ENCODE results near the gene ZNF418.

DNA sequence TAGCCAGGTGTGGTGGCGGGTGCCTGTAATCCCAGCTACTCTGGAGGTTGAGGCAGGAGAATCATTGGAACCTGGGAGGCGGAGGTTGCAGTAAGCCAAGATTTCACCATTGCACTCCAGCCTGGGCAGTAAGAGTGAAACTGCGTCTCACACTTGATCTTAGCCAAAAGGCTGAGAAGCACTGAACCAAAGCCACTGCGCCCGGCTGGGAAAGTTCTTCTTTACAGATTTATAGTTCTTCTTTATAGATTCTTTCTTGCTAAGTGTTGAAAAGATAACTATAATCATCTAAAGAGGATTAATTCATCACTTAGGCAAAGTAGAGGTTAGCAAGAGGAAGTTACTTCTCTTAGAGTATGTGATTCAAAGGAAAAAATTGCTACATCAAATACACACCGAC is 29.9 kb downstream of the ZNF418 start:
- no peak for TF ChIP-seq POLR2A (IDR thresholded peaks at IDR 0.05)
- TF ChIP-seq, protein P1, sequence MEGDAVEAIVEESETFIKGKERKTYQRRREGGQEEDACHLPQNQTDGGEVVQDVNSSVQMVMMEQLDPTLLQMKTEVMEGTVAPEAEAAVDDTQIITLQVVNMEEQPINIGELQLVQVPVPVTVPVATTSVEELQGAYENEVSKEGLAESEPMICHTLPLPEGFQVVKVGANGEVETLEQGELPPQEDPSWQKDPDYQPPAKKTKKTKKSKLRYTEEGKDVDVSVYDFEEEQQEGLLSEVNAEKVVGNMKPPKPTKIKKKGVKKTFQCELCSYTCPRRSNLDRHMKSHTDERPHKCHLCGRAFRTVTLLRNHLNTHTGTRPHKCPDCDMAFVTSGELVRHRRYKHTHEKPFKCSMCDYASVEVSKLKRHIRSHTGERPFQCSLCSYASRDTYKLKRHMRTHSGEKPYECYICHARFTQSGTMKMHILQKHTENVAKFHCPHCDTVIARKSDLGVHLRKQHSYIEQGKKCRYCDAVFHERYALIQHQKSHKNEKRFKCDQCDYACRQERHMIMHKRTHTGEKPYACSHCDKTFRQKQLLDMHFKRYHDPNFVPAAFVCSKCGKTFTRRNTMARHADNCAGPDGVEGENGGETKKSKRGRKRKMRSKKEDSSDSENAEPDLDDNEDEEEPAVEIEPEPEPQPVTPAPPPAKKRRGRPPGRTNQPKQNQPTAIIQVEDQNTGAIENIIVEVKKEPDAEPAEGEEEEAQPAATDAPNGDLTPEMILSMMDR (IDR thresholded peaks at IDR 0.05): no peak

Data from body of pancreas (tissue), 4 donors.